Ascending aorta (tissue), 2 donors: Measurements from ENCODE around the gene HECA. TPM values are rescaled to one million over a fixed set of nuclear protein-coding genes. Genes with fewer than 3 reads are reported as not detected.
A peak's percentile ranks its signal among the peaks of the same experiment; 100 is the strongest.

Experiments
- DNase-seq, 2 donors: peaks; one replicate each; pipeline ENCODE4 v3.0.0-alpha.2; 2019; ENCODE audit warnings: low spot score in 2 of 2
- H3K27ac ChIP-seq, 2 donors: fragments of 200-600 bp; sonication (generic); one replicate each; pipeline ENCODE4 v1.5.1; 2016 to 2017; ENCODE audit warnings: mild to moderate bottlenecking in 1 of 2
- H3K27me3 ChIP-seq: fragments of 200-600 bp; sonication (generic); one replicate; pipeline ENCODE4 v1.5.1; 2017
- H3K36me3 ChIP-seq, 2 donors: fragments of 200-600 bp; sonication (generic); one replicate each; pipeline ENCODE4 v1.5.1; 2016
- H3K4me1 ChIP-seq, 2 donors: fragments of 200-600 bp; sonication (generic); one replicate each; pipeline ENCODE4 v1.5.1; 2016 to 2017; ENCODE audit warnings: mild to moderate bottlenecking in 1 of 2
- H3K4me3 ChIP-seq, 2 donors: fragments of 200-600 bp; sonication (generic); one replicate each; pipeline ENCODE4 v1.5.1; 2016 to 2017; ENCODE audit warnings: mild to moderate bottlenecking in 1 of 2
- H3K9me3 ChIP-seq, 2 donors: fragments of 200-600 bp; sonication (generic); one replicate each; pipeline ENCODE4 v1.5.1; 2016
- CTCF ChIP-seq, 3 experiments: fragments of 200-600 bp in 2 of 3; fragments of 450-650 bp in 1 of 3; sonication (generic) in 2 of 3; IDR thresholded peaks; one replicate each; pipeline ENCODE4 v1.5.1; 2016 to 2019; ENCODE audit warnings: antibody characterized with exemption in 3 of 3, mild to moderate bottlenecking in 1 of 3, moderate library complexity in 1 of 3
- intact Hi-C: fragments of 100-400 bp; cut with DNase I; formaldehyde crosslinking; loops from one replicate; pipeline ENCODE4 v1.15.1; 2023
- total RNA-seq: library from RNA; depleted of rRNA; stranded (reverse); fragments of >200 nt; gene quantifications from one replicate; pipeline ENCODE4 v1.1.0, GENCODE V29; 2016

The HECA gene, protein sequence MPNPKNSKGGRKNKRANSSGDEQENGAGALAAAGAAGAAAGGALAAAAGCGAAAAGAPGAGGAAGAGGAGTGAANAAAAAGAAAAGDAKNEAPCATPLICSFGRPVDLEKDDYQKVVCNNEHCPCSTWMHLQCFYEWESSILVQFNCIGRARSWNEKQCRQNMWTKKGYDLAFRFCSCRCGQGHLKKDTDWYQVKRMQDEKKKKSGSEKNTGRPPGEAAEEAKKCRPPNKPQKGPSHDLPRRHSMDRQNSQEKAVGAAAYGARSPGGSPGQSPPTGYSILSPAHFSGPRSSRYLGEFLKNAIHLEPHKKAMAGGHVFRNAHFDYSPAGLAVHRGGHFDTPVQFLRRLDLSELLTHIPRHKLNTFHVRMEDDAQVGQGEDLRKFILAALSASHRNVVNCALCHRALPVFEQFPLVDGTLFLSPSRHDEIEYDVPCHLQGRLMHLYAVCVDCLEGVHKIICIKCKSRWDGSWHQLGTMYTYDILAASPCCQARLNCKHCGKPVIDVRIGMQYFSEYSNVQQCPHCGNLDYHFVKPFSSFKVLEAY
- 27.0 TPM for total RNA-seq

GRCh38 chr6:139134817-139135577 is at the start of gene HECA:
TSS of gene HECA (plus strand) at chr6:139135080. CDS start at chr6:139135397, 317 bp downstream.
- Histone ChIP-seq H3K27ac (peak within 1 kb of the TSS; percentile 95 to 99), H3K36me3 (no peaks in the 10 kb centered on the region), H3K9me3 (no peaks in the 10 kb centered on the region), H3K27me3 (no peaks in the 10 kb centered on the region), H3K4me3 (peak within 1 kb of the TSS; percentile 99), H3K4me1 (peaks cover 0 to 12% of the 10 kb centered on the region in 2 donors)
- intact Hi-C loops = loop anchor here (1.0 to 10.0 kb wide), 6 partner anchors 56 to 362 kb away; partner anchors contain the start of genes CCDC28A and REPS1
- TF ChIP-seq CTCF (IDR thresholded peaks at IDR 0.05) = no peak
- DNase-seq = peak; percentile 92 to 98

GRCh38 chr6:139091826-139092225 is 43.1 kb upstream of the HECA start:
- Histone ChIP-seq H3K9me3 (no peaks in the 10 kb centered on the region), H3K27ac (no peak overlapping the region), H3K27me3 (no peaks in the 10 kb centered on the region), H3K36me3 (no peaks in the 10 kb centered on the region), H3K4me1 (no peaks in the 10 kb centered on the region), H3K4me3 (no peak overlapping the region)
- no peak for TF ChIP-seq CTCF (IDR thresholded peaks at IDR 0.05)
- DNase-seq = no peak
- intact Hi-C loops = no loop called here

- no peak for DNase-seq
- TF ChIP-seq CTCF (IDR thresholded peaks at IDR 0.05) = no peak
- Histone ChIP-seq H3K4me1 (no peaks in the 10 kb centered on the region), H3K4me3 (no peak overlapping the region), H3K27me3 (no peaks in the 10 kb centered on the region), H3K27ac (no peak overlapping the region), H3K9me3 (no peaks in the 10 kb centered on the region), H3K36me3 (no peaks in the 10 kb centered on the region)
- intact Hi-C loops = no loop called here
Observed at GRCh38 chr6:139099984-139100383, 34.9 kb upstream of the HECA start.

- H3K9me3 ChIP-seq = no peaks in the 10 kb centered on the region
- no peak for TF ChIP-seq CTCF (IDR thresholded peaks at IDR 0.05)
- DNase-seq = no peak
- intact Hi-C loops = no loop called here
- H3K4me3 ChIP-seq = no peak overlapping the region
- H3K36me3 ChIP-seq = no peaks in the 10 kb centered on the region
- H3K4me1 ChIP-seq = no peaks in the 10 kb centered on the region
- no peak overlapping the region for H3K27ac ChIP-seq
- H3K27me3 ChIP-seq = no peaks in the 10 kb centered on the region
Observed at GRCh38 chr6:139107051-139107450, 27.8 kb upstream of the HECA start.

GRCh38 chr6:139108378-139108777 is 26.5 kb upstream of the HECA start:
- intact Hi-C loops = no loop called here

More at GRCh38 chr6:139108378-139108777, 26.5 kb upstream of the HECA start:
- no peak overlapping the region for H3K4me3 ChIP-seq
- H3K4me1 ChIP-seq = no peaks in the 10 kb centered on the region
- no peak overlapping the region for H3K27ac ChIP-seq
- H3K36me3 ChIP-seq = no peaks in the 10 kb centered on the region
- no peak for DNase-seq
- no peaks in the 10 kb centered on the region for H3K9me3 ChIP-seq
- TF ChIP-seq CTCF (IDR thresholded peaks at IDR 0.05) = no peak
- no peaks in the 10 kb centered on the region for H3K27me3 ChIP-seq
